ENCODE data around the gene CYFIP2.
A peak's percentile ranks its signal among the peaks of the same experiment; 100 is the strongest.
"Not testable (repeated sequence)": the region's sequence is repeated elsewhere in the genome, so short reads cannot be mapped to it uniquely, and the experiment has no call there.

CYFIP2 gene

GRCh38 chr5:157415838-157416237 is 149.9 kb downstream of the CYFIP2 start:
- H3K4me2 ChIP-seq (ENCODE audit: low read length), result no peak overlapping the region
- H3K4me1 ChIP-seq, result no peaks in the 10 kb centered on the region
- H3K27me3 ChIP-seq (ENCODE audit: control insufficient read depth, insufficient read depth, low read length), result no peaks in the 10 kb centered on the region
- H3K36me3 ChIP-seq (ENCODE audit: control insufficient read depth, insufficient read depth, low read length), result no peaks in the 10 kb centered on the region
- H3K9ac ChIP-seq, result no peak overlapping the region
- no peak overlapping the region for H2AFZ ChIP-seq
- H3K4me3 ChIP-seq (ENCODE audit: low read depth, low read length), result no peak overlapping the region
- H3K27ac ChIP-seq, result no peak overlapping the region
- H3K9me3 ChIP-seq (ENCODE audit: control insufficient read depth, low read length), result no peaks in the 10 kb centered on the region
- H3K79me2 ChIP-seq, result no peaks in the 10 kb centered on the region
- no peak for TF ChIP-seq CTCF (IDR thresholded peaks at IDR 0.05)

- not testable (repeated sequence) for H2AFZ ChIP-seq; H3K27ac ChIP-seq; H3K36me3 ChIP-seq (ENCODE audit: control insufficient read depth, insufficient read depth, low read length); H3K79me2 ChIP-seq; H3K4me2 ChIP-seq (ENCODE audit: low read length); H3K4me3 ChIP-seq (ENCODE audit: low read depth, low read length); H3K4me1 ChIP-seq; H3K27me3 ChIP-seq (ENCODE audit: control insufficient read depth, insufficient read depth, low read length); H3K9ac ChIP-seq; H3K9me3 ChIP-seq (ENCODE audit: control insufficient read depth, low read length)
Measured at GRCh38 chr5:157419521-157419920, 153.6 kb downstream of the CYFIP2 start.

DNA sequence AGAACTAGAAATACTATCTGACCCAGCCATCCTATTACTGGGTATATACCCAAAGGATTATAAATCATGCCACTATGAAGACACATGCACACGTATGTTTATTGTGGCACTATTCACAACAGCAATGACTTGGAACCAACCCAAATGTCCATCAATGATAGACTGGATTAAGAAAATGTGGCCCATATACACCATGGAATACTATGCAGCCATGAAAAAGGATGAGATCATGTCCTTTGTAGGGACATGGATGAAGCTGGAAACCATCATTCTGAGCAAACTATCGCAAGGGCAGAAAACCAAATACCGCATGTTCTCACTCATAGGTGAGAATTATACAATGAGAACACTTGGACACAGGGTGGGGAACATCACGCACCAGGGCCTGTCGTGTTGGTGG is 164.0 kb downstream of the CYFIP2 start:
- H3K9ac ChIP-seq; H3K4me2 ChIP-seq (ENCODE audit: low read length): not testable (repeated sequence)

DNA sequence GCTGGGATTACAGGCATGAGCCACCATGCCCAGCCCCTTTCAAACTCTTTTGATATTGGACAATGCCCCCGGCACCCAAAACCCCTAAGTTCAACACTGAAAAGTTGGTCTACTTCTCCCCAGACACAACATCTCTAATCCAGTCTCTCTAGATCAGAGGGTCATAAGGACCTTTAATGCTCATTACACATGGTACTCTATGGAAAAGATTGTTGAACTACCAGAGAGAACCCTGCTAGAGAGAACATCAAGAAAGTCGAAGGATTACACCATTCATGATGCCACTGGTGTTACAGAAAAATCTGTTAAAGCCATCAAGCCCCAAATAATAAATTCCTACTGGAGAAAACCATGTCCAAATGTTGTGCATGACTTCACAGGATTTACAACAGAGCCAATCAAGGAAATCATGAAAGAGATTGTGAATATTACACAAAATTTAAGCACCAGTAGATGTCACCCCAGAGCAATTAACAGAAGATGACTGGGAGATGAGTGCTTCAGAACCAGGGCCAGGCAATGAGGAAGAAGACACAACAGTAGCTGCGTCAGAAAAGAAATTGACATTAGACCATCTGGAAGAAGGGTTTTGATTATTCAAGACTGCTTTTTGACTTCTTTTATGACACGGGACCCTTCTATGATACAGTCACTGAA is 165.7 kb downstream of the CYFIP2 start:
- Histone ChIP-seq H3K27me3 (ENCODE audit: control insufficient read depth, insufficient read depth, low read length) (no peaks in the 10 kb centered on the region), H3K9me3 (ENCODE audit: control insufficient read depth, low read length) (no peaks in the 10 kb centered on the region), H3K36me3 (ENCODE audit: control insufficient read depth, insufficient read depth, low read length) (no peaks in the 10 kb centered on the region), H3K4me3 (ENCODE audit: low read depth, low read length) (no peak overlapping the region), H3K79me2 (no peaks in the 10 kb centered on the region), H3K4me2 (ENCODE audit: low read length) (no peak overlapping the region), H3K27ac (no peak overlapping the region), H3K9ac (no peak overlapping the region), H2AFZ (peak overlapping the region; percentile 16), H3K4me1 (no peaks in the 10 kb centered on the region)
- TF ChIP-seq CTCF (IDR thresholded peaks at IDR 0.05), result peak; percentile 46

More for the DNA sequence above, 164.0 kb downstream of the CYFIP2 start:
- H3K4me3 ChIP-seq (ENCODE audit: low read depth, low read length); H3K79me2 ChIP-seq; H2AFZ ChIP-seq; H3K27me3 ChIP-seq (ENCODE audit: control insufficient read depth, insufficient read depth, low read length); H3K27ac ChIP-seq; H3K36me3 ChIP-seq (ENCODE audit: control insufficient read depth, insufficient read depth, low read length); H3K4me1 ChIP-seq; H3K9me3 ChIP-seq (ENCODE audit: control insufficient read depth, low read length): not testable (repeated sequence)

- H3K27ac ChIP-seq, result no peak overlapping the region
Measured at GRCh38 chr5:157434096-157434495, 168.2 kb downstream of the CYFIP2 start.

More at GRCh38 chr5:157434096-157434495, 168.2 kb downstream of the CYFIP2 start:
- Histone ChIP-seq H3K27me3 (ENCODE audit: control insufficient read depth, insufficient read depth, low read length) (no peaks in the 10 kb centered on the region), H3K4me1 (no peaks in the 10 kb centered on the region), H2AFZ (no peak overlapping the region), H3K4me3 (ENCODE audit: low read depth, low read length) (no peak overlapping the region), H3K36me3 (ENCODE audit: control insufficient read depth, insufficient read depth, low read length) (no peaks in the 10 kb centered on the region), H3K4me2 (ENCODE audit: low read length) (no peak overlapping the region), H3K9me3 (ENCODE audit: control insufficient read depth, low read length) (no peaks in the 10 kb centered on the region), H3K79me2 (no peaks in the 10 kb centered on the region), H3K9ac (no peak overlapping the region)
- no peak for TF ChIP-seq CTCF (IDR thresholded peaks at IDR 0.05)
